ENCODE results near the gene IFI27.
"Not testable (repeated sequence)": the region's sequence is repeated elsewhere in the genome, so short reads cannot be mapped to it uniquely, and the experiment has no call there.

The IFI27 gene

DNA sequence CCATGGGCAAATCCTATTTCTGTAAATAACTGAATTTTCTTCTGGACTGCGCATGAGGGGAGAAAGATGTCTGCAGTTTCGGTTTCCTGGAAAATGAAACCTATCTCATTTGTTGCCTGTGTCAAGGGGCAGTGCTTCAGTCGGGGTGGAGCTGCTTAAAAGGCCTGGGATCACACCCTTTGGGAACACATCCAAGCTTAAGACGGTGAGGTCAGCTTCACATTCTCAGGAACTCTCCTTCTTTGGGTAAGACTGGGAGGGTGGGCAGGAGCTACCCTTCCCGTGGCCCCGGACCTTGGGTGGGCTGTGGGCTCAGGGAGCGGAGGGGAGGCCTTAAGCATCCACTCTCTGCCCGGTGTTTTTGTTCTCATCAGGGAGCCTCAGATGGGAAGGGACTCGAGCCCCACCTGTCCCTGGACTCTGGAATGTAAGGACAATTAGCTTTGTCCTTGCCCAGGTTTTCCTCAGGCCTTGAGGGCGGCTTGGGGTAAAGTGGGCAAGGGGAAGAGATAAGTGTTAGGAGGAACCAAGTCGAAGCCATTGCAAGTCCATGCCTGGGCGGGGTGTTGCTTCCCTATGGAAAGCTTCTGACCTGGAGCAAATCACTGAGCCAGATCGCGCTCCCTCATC, at the start of gene IFI27:
IFI27 (plus strand) TSS at position 185 of the 630 bp plus-strand sequence.
- DNase-seq (ENCODE audit: low read depth in 2 of 2): peak; percentile 69 to 94
- peak within 1 kb of the TSS in 1 of 2 donors; percentile 54 for H3K4me3 ChIP-seq (replicated peaks in 1 of 2; ENCODE audit: low read depth in 2 of 2, low read length in 2 of 2)
- no peak for TF ChIP-seq CTCF (IDR thresholded peaks at IDR 0.05; ENCODE audit: low read depth, low read length)

- TF ChIP-seq CTCF (IDR thresholded peaks at IDR 0.05; ENCODE audit: low read depth, low read length): no peak
- no peak overlapping the region for H3K4me3 ChIP-seq (replicated peaks in 1 of 2; ENCODE audit: low read depth in 2 of 2, low read length in 2 of 2)
- DNase-seq (ENCODE audit: low read depth in 2 of 2): peak in 1 of 2 donors; percentile 66
These were observed 48.1 kb upstream of the IFI27 start for GRCh38 chr14:94062344-94062940.

DNA sequence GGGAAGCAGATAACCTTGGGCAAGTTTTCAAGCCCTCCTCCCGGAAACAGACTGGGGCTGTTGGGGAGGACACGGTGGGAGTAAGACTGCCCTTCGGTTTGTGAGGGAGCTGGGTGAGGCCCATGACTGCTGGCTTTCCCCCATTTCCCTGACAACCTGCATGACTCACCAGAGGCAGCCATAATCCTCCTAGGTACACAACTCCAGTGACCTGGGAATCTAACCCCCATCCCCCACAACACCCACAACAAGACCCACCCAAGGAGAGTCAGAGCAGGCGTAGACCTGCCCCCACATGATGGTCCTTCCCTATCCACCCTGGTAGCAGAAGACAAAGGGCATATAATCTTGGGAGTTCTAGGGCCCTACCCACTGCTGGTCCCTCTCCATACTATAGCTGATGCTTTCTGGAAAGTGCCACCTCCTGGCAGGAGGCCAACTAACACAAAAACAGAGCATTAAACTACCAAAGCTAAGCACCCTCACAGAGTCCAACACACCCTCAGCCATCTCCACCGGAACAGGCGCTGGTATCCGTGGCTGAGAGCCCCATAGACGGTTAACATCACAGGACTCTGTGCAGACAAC, 44.4 kb upstream of the IFI27 start:
- H3K4me3 ChIP-seq (replicated peaks in 1 of 2; ENCODE audit: low read depth in 2 of 2, low read length in 2 of 2): no peak overlapping the region
- DNase-seq (ENCODE audit: low read depth in 2 of 2): no peak
- no peak for TF ChIP-seq CTCF (IDR thresholded peaks at IDR 0.05; ENCODE audit: low read depth, low read length)

DNA sequence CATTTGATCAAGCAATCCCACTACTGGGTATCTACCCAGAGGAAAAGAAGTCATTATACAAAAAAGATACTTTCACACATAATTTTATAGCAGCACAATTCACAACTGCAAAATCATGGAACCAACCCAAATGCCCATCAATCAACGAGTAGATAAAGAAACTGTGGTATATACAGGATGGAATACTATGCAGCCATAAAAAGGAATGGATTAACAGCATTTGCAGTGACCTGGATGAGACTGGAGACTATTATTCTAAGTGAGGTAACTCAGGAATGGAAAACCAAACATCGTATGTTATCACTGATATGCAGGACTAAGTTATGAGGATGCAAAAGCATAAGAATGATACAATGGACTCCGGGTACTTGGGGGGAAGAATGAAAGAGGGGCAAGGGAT, 38.5 kb upstream of the IFI27 start:
- not testable (repeated sequence) for H3K4me3 ChIP-seq (replicated peaks in 1 of 2; ENCODE audit: low read depth in 2 of 2, low read length in 2 of 2); DNase-seq (ENCODE audit: low read depth in 2 of 2)

DNA sequence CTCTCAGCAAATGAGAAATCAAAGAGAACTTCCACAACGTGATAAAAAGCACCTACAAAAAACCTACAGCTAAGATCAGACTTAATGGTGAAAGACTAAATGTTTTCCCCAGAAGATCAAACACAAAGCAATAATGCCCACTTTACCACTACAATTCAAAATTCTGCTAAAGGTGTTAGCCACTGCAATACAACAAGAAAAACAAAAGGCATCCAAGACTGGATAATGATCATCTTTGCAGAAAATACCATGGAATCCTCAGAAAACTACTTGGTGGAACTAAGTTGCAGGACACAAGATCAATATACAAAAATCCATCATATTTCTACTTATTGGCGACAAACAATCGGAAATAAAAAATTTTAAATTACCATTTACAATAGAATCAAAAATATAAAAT, 36.0 kb upstream of the IFI27 start:
- TF ChIP-seq CTCF (IDR thresholded peaks at IDR 0.05; ENCODE audit: low read depth, low read length): no peak
- no peak for DNase-seq (ENCODE audit: low read depth in 2 of 2)

GRCh38 chr14:94075008-94075407, 35.5 kb upstream of the IFI27 start:
- no peak overlapping the region for H3K4me3 ChIP-seq (replicated peaks in 1 of 2; ENCODE audit: low read depth in 2 of 2, low read length in 2 of 2)
- TF ChIP-seq CTCF (IDR thresholded peaks at IDR 0.05; ENCODE audit: low read depth, low read length): no peak
- no peak for DNase-seq (ENCODE audit: low read depth in 2 of 2)

More for the DNA sequence above, 36.0 kb upstream of the IFI27 start:
- H3K4me3 ChIP-seq (replicated peaks in 1 of 2; ENCODE audit: low read depth in 2 of 2, low read length in 2 of 2): no peak overlapping the region

- DNase-seq (ENCODE audit: low read depth in 2 of 2): no peak
- no peak overlapping the region for H3K4me3 ChIP-seq (replicated peaks in 1 of 2; ENCODE audit: low read depth in 2 of 2, low read length in 2 of 2)
- TF ChIP-seq CTCF (IDR thresholded peaks at IDR 0.05; ENCODE audit: low read depth, low read length): no peak
These were observed 33.3 kb upstream of the IFI27 start for GRCh38 chr14:94077111-94077821.

All from cardiac fibroblast (primary cell).